Measurements from ENCODE around the gene MTUS2. TPM values are rescaled to one million over a fixed set of nuclear protein-coding genes. Genes with fewer than 3 reads are reported as not detected.
A peak's percentile ranks its signal among the peaks of the same experiment; 100 is the strongest.

Gene MTUS2
- total and polyA plus RNA-seq, 2 experiments from 2014 or later: 3.0 to 4.3 TPM

- DNase-seq (ENCODE audit: low spot score): no peak
- Histone ChIP-seq H3K27me3 (no peaks in the 10 kb centered on the region), H4K20me1 (ENCODE audit: insufficient read depth, poor library complexity, severe bottlenecking) (no peaks in the 10 kb centered on the region), H3K9me2 (replicated peaks; ENCODE audit: insufficient read depth) (no peaks in the 10 kb centered on the region), H3K4me3 (no peak overlapping the region), H3K9me3 (ENCODE audit: low read depth) (no peaks in the 10 kb centered on the region), H3K27ac (no peak overlapping the region), H3K4me2 (no peak overlapping the region), H3K36me3 (replicated peaks; ENCODE audit: insufficient read depth, low read depth) (no peaks in the 10 kb centered on the region), H3K4me1 (ENCODE audit: insufficient read depth) (peaks cover 4% of the 10 kb centered on the region), H2AFZ (no peak overlapping the region), H3K79me2 (no peaks in the 10 kb centered on the region)
- TF ChIP-seq EZH2 (IDR thresholded peaks at IDR 0.05; ENCODE audit: borderline replicate concordance): no peak
- TF ChIP-seq EZH2phosphoT487 (IDR thresholded peaks at IDR 0.05; ENCODE audit: low read depth, severe bottlenecking, unreplicated experiment): no peak
- TF ChIP-seq CTCF (IDR thresholded peaks at IDR 0.05; ENCODE audit: poor library complexity): no peak
- 89% methylated on average over 9 of the region's 9 CpGs for WGBS (ENCODE audit: low lambda C conversion rate, missing lambda C conversion rate)
Measured at GRCh38 chr13:29319451-29319850, 499.3 kb downstream of the MTUS2 start.

DNA sequence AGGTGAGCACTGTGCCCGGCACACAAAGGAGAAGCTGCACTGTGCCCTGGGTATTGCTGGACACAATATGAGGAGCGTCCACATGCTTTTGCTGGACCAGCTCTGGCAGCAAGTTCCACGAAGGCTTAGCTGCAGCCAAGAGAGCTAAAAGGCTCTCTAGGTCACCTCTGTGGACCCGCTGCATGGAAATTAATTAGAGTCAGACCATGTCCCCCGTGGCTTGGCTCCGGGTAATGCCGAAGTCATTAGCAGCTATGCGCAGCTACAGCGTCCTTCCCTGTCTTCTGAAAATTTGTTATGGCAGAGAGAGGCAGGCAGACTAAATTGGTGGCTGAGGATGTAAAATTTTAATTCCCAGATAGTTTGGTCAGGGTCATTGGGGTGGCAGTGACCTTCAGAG is 503.8 kb downstream of the MTUS2 start:
- WGBS (ENCODE audit: low lambda C conversion rate, missing lambda C conversion rate): 87% methylated on average over 9 of the region's 9 CpGs
- no peak overlapping the region for H3K4me3 ChIP-seq
- no peaks in the 10 kb centered on the region for H3K36me3 ChIP-seq (replicated peaks; ENCODE audit: insufficient read depth, low read depth)
- H3K9me3 ChIP-seq (ENCODE audit: low read depth): no peaks in the 10 kb centered on the region
- no peak for DNase-seq (ENCODE audit: low spot score)
- TF ChIP-seq EZH2phosphoT487 (IDR thresholded peaks at IDR 0.05; ENCODE audit: low read depth, severe bottlenecking, unreplicated experiment) (no peak), EZH2 (IDR thresholded peaks at IDR 0.05; ENCODE audit: borderline replicate concordance) (no peak)
- H3K4me1 ChIP-seq (ENCODE audit: insufficient read depth): no peaks in the 10 kb centered on the region
- no peak overlapping the region for H3K27ac ChIP-seq
- no peaks in the 10 kb centered on the region for H3K79me2 ChIP-seq
- no peak overlapping the region for H2AFZ ChIP-seq
- H3K4me2 ChIP-seq: no peak overlapping the region
- no peaks in the 10 kb centered on the region for H3K27me3 ChIP-seq
- no peaks in the 10 kb centered on the region for H3K9me2 ChIP-seq (replicated peaks; ENCODE audit: insufficient read depth)
- no peaks in the 10 kb centered on the region for H4K20me1 ChIP-seq (ENCODE audit: insufficient read depth, poor library complexity, severe bottlenecking)

GRCh38 chr13:29324601-29325000 is 504.5 kb downstream of the MTUS2 start:
- Histone ChIP-seq H3K27ac (no peak overlapping the region), H3K9me3 (ENCODE audit: low read depth) (no peaks in the 10 kb centered on the region), H3K4me2 (no peak overlapping the region), H3K4me1 (ENCODE audit: insufficient read depth) (no peaks in the 10 kb centered on the region), H3K4me3 (no peak overlapping the region), H2AFZ (no peak overlapping the region), H3K36me3 (replicated peaks; ENCODE audit: insufficient read depth, low read depth) (no peaks in the 10 kb centered on the region), H3K79me2 (no peaks in the 10 kb centered on the region), H3K9me2 (replicated peaks; ENCODE audit: insufficient read depth) (no peaks in the 10 kb centered on the region), H4K20me1 (ENCODE audit: insufficient read depth, poor library complexity, severe bottlenecking) (no peaks in the 10 kb centered on the region), H3K27me3 (no peaks in the 10 kb centered on the region)
- 77% methylated on average over 1 of the region's 1 CpG for WGBS (ENCODE audit: low lambda C conversion rate, missing lambda C conversion rate)
- no peak for DNase-seq (ENCODE audit: low spot score)
- TF ChIP-seq EZH2phosphoT487 (IDR thresholded peaks at IDR 0.05; ENCODE audit: low read depth, severe bottlenecking, unreplicated experiment) (no peak), CTCF (IDR thresholded peaks at IDR 0.05; ENCODE audit: poor library complexity) (no peak), EZH2 (IDR thresholded peaks at IDR 0.05; ENCODE audit: borderline replicate concordance) (no peak)

DNA sequence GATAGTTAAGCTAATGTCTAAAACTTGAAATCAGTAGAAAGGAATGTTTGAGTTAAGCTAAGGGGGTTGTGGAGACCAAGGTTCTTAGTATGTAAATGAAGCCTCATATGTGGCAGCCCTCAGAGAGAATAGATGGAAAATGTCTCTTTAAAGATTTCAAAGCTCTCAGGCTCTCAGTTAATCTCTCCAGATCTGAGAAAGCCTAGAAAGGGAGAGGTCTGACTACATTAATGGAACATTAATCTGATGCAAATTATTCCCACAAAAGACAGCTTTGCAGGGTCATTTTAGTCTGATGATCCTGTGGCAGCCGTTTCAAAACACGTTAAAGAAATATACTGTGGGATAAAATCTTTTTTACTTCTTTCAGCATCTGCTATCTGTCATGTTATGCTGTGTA is 508.4 kb downstream of the MTUS2 start:
- H3K9me2 ChIP-seq (replicated peaks; ENCODE audit: insufficient read depth): no peaks in the 10 kb centered on the region
- no peaks in the 10 kb centered on the region for H3K27me3 ChIP-seq
- no peaks in the 10 kb centered on the region for H4K20me1 ChIP-seq (ENCODE audit: insufficient read depth, poor library complexity, severe bottlenecking)
- no peaks in the 10 kb centered on the region for H3K36me3 ChIP-seq (replicated peaks; ENCODE audit: insufficient read depth, low read depth)
- 70% methylated on average over 2 of the region's 2 CpGs for WGBS (ENCODE audit: low lambda C conversion rate, missing lambda C conversion rate)
- no peak for DNase-seq (ENCODE audit: low spot score)
- no peak overlapping the region for H3K4me3 ChIP-seq
- peak overlapping the region; percentile 55 for H3K27ac ChIP-seq
- H3K4me2 ChIP-seq: no peak overlapping the region
- H3K79me2 ChIP-seq: no peaks in the 10 kb centered on the region
- H3K4me1 ChIP-seq (ENCODE audit: insufficient read depth): no peaks in the 10 kb centered on the region
- no peak overlapping the region for H2AFZ ChIP-seq
- no peak for TF ChIP-seq EZH2 (IDR thresholded peaks at IDR 0.05; ENCODE audit: borderline replicate concordance)
- no peaks in the 10 kb centered on the region for H3K9me3 ChIP-seq (ENCODE audit: low read depth)

Measured in hepatocyte (in vitro differentiated cells).